Chondrocyte (in vitro differentiated cells): ENCODE measurements around the gene FOXE1. TPM values are rescaled to one million over a fixed set of nuclear protein-coding genes. Genes with fewer than 3 reads are reported as not detected.

Source experiments
- DNase-seq: peaks from one replicate; pipeline ENCODE4 v3.0.0; 2021; ENCODE audit warnings: mixed read lengths, low spot score
- H3K27ac Mint-ChIP-seq: one replicate; pipeline ENCODE4 v1.8.0; 2021; ENCODE audit warnings: mild to moderate bottlenecking, moderate library complexity, mixed read lengths; ENCODE audit not compliant: unreplicated experiment
- H3K27me3 Mint-ChIP-seq: 2 replicates; pipeline ENCODE4 v1.8.0; 2021; ENCODE audit warnings: low read depth, mixed read lengths
- H3K36me3 Mint-ChIP-seq: 2 replicates; pipeline ENCODE4 v1.8.0; 2021; ENCODE audit warnings: low read depth, mixed read lengths
- H3K4me1 Mint-ChIP-seq: 2 replicates; pipeline ENCODE4 v1.8.0; 2021; ENCODE audit warnings: low read depth, mild to moderate bottlenecking, mixed read lengths
- H3K4me3 Mint-ChIP-seq: one replicate; pipeline ENCODE4 v1.8.0; 2021; ENCODE audit warnings: mild to moderate bottlenecking, moderate library complexity, mixed read lengths; ENCODE audit not compliant: unreplicated experiment
- H3K9me3 Mint-ChIP-seq: 2 replicates; pipeline ENCODE4 v1.8.0; 2021; ENCODE audit warnings: low read depth, mixed read lengths
- CTCF ChIP-seq: fragments of 200-600 bp; sonication (generic); IDR thresholded peaks from 2 replicates; pipeline ENCODE4 v1.5.0; 2021; ENCODE audit warnings: antibody characterized with exemption, mild to moderate bottlenecking, moderate library complexity
- total RNA-seq: library from RNA; stranded (reverse); gene quantifications from 3 replicates; pipeline ENCODE4 v1.2.1, GENCODE V29; 2021

Gene FOXE1
- total RNA-seq, 1 donor from 2014 or later: not detected

DNA sequence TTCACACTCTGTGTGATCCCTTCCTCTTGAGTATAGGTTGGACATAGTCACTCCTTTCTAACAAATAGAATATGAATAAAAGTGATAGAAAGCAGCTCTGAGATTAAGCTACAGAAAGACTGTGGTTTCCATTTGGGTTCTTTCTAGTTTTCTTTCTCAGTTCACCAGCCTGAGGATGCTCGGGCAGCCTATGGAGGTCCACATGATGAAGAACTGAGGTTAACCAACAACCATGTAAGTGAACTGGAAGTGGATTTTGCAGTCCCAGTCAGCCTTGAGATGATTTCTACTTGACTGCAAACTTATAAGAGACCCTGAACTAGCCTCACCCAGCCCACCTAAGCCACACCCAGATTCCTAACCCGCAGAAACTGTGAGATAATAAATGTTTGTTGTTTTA lies 10.1 kb upstream of the FOXE1 start:
- Mint-ChIP-seq H3K27ac (no peak overlapping the region), H3K4me1 (peaks cover 7% of the 10 kb centered on the region), H3K27me3 (peaks cover 41% of the 10 kb centered on the region), H3K9me3 (peaks cover 9% of the 10 kb centered on the region), H3K36me3 (peaks cover 5% of the 10 kb centered on the region), H3K4me3 (no peak overlapping the region)
- no peak for DNase-seq
- TF ChIP-seq CTCF: no peak

DNA sequence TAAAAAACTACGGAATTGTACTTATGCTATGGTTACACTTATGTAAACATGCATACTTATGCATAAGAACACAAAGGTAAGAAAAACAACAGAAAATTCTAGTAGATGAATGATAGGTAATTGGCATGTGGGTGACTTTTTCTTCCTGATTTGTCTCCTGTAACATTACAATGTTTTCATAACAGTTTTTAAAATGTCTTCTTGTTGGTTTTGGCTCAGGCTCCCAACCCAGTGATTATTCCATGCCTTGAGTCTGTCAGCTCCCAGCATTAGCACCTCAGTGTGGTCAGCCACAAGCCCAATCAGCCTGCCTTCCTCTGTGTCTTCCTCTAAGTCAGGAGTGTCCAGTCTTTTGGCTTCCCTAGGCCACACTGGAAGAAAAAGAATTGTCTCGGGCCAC lies 7.9 kb upstream of the FOXE1 start:
- peaks cover 14% of the 10 kb centered on the region for H3K4me1 Mint-ChIP-seq
- TF ChIP-seq CTCF: no peak
- H3K27me3 Mint-ChIP-seq: peaks cover 53% of the 10 kb centered on the region
- peaks cover 8% of the 10 kb centered on the region for H3K9me3 Mint-ChIP-seq
- H3K27ac Mint-ChIP-seq: no peak overlapping the region
- no peak overlapping the region for H3K4me3 Mint-ChIP-seq
- DNase-seq: no peak
- H3K36me3 Mint-ChIP-seq: peaks cover 4% of the 10 kb centered on the region

DNA sequence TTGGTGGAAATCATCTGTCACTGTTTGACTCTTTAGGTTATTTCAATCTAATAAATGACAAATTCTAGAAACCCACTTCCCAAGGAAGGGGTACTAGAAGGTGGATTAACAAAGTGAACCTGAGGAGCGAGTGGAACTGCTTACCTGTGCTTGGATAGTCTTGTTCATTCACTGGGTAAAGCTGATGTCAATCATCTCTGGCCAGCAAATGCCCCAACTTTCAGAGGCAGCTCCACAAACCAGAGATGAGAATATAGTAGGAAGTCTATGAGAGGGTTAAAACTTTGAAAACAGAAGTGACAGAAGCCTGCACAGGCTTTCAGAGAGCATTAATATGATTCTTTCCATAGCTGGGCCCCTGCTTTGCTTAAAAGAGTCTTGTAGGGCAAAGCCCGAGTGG lies 7.3 kb upstream of the FOXE1 start:
- no peak for TF ChIP-seq CTCF
- Mint-ChIP-seq H3K36me3 (peaks cover 4% of the 10 kb centered on the region), H3K27ac (no peak overlapping the region), H3K4me1 (peaks cover 14% of the 10 kb centered on the region), H3K27me3 (peaks cover 58% of the 10 kb centered on the region), H3K4me3 (no peak overlapping the region), H3K9me3 (peaks cover 8% of the 10 kb centered on the region)
- DNase-seq: no peak

GRCh38 chr9:97846347-97846746 lies 6.7 kb upstream of the FOXE1 start:
- Mint-ChIP-seq H3K4me3 (no peak overlapping the region), H3K27ac (no peak overlapping the region), H3K9me3 (peaks cover 8% of the 10 kb centered on the region), H3K36me3 (peaks cover 4% of the 10 kb centered on the region), H3K27me3 (peaks cover 59% of the 10 kb centered on the region), H3K4me1 (peaks cover 14% of the 10 kb centered on the region)
- DNase-seq: no peak
- no peak for TF ChIP-seq CTCF

DNA sequence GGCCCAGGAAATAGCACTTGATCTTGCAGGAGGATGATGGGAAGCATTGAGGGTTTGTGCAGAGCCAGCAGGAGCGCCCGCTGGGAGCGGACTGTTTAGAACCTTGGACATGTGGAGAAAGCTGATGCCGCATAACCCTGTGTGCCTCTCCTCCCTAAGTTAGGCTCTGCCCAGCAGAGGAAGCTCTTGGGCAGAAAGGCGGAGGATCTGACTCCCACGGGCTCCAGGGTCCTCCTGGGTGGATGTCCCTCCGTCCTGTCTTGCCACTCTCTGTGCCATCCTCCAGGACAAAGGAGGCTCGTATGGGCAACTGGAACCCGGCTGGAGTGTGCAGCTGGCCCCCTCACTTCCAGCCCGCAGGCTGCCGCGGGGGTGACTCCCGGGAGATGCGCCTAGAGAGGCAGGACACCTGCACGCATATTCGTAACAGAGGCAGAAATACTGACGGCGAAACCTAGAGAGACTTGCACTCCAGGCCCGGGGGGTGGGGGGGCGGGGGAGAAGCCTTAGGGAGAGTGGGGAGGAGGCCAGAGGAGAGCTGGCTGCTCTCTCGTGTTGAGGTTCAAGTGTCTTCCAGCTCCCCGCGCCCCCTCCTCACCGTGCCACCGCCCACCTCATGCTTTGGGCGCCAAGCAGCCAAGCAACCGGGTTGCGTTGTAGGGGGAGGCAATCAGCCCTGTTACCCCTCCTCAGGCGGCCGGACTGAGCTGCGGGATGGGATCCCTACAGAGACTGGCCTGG lies 5.4 kb upstream of the FOXE1 start:
- DNase-seq: no peak
- Mint-ChIP-seq H3K36me3 (peaks cover 3% of the 10 kb centered on the region), H3K27me3 (peaks cover 62% of the 10 kb centered on the region), H3K9me3 (peaks cover 5% of the 10 kb centered on the region), H3K4me3 (no peak overlapping the region), H3K27ac (no peak overlapping the region), H3K4me1 (peaks cover 14% of the 10 kb centered on the region)
- TF ChIP-seq CTCF: no peak
